ENCODE measurements around the gene LIPA.

The LIPA gene

GRCh38 chr10:89165923-89166322 lies 85.7 kb downstream of the LIPA start:
- no peak for DNase-seq (ENCODE audit: low read depth, low spot score)

DNA sequence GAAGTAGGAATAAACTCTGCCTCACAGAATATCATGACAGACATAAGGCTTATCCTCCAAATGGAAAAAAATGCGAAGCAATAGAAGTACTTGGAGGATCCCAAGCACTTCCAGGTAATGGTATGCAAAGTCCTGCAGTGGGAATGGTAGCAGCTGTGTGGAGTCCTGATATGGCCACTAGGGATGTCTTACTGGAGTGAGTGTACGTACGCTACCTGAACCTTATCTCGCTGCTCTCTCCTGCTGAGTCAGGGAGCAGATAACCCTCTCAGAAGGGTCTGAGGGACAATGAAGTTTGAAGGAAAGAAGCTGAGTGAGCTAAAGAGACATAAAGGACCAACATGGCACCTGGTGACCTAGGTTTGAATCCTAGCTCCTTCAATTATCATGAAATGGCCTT lies 86.7 kb downstream of the LIPA start:
- peak; percentile 1 for DNase-seq (ENCODE audit: low read depth, low spot score)

- DNase-seq (ENCODE audit: low read depth, low spot score), result no peak
These were observed 87.5 kb downstream of the LIPA start for GRCh38 chr10:89164080-89164479.
